HepG2 (cell line): Measurements from ENCODE around the gene FANCD2. TPM values are rescaled to one million over a fixed set of nuclear protein-coding genes. Genes with fewer than 3 reads are reported as not detected.

Experiments used
- HOXA7 ChIP-seq: sonication (generic); formaldehyde crosslinking; IDR thresholded peaks from 2 replicates; pipeline ENCODE4 v1.8.1; 2022; ENCODE audit warnings: mild to moderate bottlenecking, missing genetic modification reagents, moderate library complexity
- KIAA2018 ChIP-seq: sonication (generic); formaldehyde crosslinking; IDR thresholded peaks from 2 replicates; pipeline ENCODE4 v1.5.0; 2020; ENCODE audit warnings: mild to moderate bottlenecking, missing genetic modification reagents, borderline replicate concordance
- STAT6 ChIP-seq: sonication (generic); formaldehyde crosslinking; IDR thresholded peaks from 2 replicates; pipeline ENCODE4 v1.4.0; 2020; ENCODE audit warnings: missing genetic modification reagents, mild to moderate bottlenecking, borderline replicate concordance
- TOE1 ChIP-seq: sonication (generic); formaldehyde crosslinking; IDR thresholded peaks from 2 replicates; pipeline ENCODE4 v1.4.0; 2020; ENCODE audit warnings: mild to moderate bottlenecking, missing genetic modification reagents
- ZNF24 ChIP-seq: fragments of 450-650 bp; IDR thresholded peaks from 2 replicates; pipeline ENCODE4 v1.6.1; 2017; ENCODE audit warnings: antibody characterized with exemption, mild to moderate bottlenecking
- ZNF891 ChIP-seq: sonication (generic); formaldehyde crosslinking; IDR thresholded peaks from 2 replicates; pipeline ENCODE4 v1.5.0; 2020; ENCODE audit warnings: mild to moderate bottlenecking, missing genetic modification reagents
- polyA plus RNA-seq, 8 experiments: library from polyadenylated mRNA; depleted of rRNA in 3 of 8; stranded (reverse) in 7 of 8; unstranded in 1 of 8; fragments of >200 nt; fragmentation: Illumina TruSeq in 4 of 8; extraction: Trizol in 4 of 8; gene quantifications; 2 replicates each; pipeline versions ENCODE4 v1.2.1 to v1.2.3, GENCODE V29; 2011 to 2016; ENCODE audit warnings: low read depth in 4 of 8, missing spikeins in 1 of 8, mixed read lengths in 1 of 8; ENCODE audit not compliant: insufficient read depth in 1 of 8
- total RNA-seq, 5 experiments: library from RNA; depleted of rRNA; stranded (reverse); fragments of >200 nt; fragmentation: Illumina TruSeq; extraction: Trizol; gene quantifications; 2 replicates each; pipeline ENCODE4 v1.2.3, GENCODE V29; 2016; ENCODE audit warnings: low read depth in 1 of 5

The FANCD2 gene
- total and polyA plus RNA-seq, 2 of the 13 experiments (the other 11 are each of a cell fraction or from before 2014, with no cell fraction given) = 10.1 to 42.0 TPM

- TF ChIP-seq KIAA2018 (no peak), STAT6 (peak; percentile 83; the same call in 1 of the 2 replicates), HOXA7 (CRISPR knock-in tag) (no peak), ZNF891 (CRISPR knock-in tag) (peak; percentile 75), TOE1 (CRISPR knock-in tag) (no peak), ZNF24 (no peak)
Measured at GRCh38 chr3:10026084-10026890, at the start of gene FANCD2 (continued).
